ENCODE results near the gene MDGA2.
"Not testable (repeated sequence)": the region's sequence is repeated elsewhere in the genome, so short reads cannot be mapped to it uniquely, and the experiment has no call there.

The MDGA2 gene

GRCh38 chr14:47057364-47057763, 618.0 kb downstream of the MDGA2 start:
- DNase-seq: no peak

GRCh38 chr14:47044841-47045240, 630.6 kb downstream of the MDGA2 start:
- DNase-seq: no peak

- no peak for DNase-seq
Observed at GRCh38 chr14:47040550-47040949, 634.9 kb downstream of the MDGA2 start.

- no peak for DNase-seq
Observed at GRCh38 chr14:47039336-47039735, 636.1 kb downstream of the MDGA2 start.

GRCh38 chr14:47022721-47023120, 652.7 kb downstream of the MDGA2 start:
- no peak for DNase-seq

GRCh38 chr14:47020500-47020899, 654.9 kb downstream of the MDGA2 start:
- no peak for DNase-seq

GRCh38 chr14:47012533-47013280, 662.7 kb downstream of the MDGA2 start:
- DNase-seq: no peak

- DNase-seq: no peak
Observed at GRCh38 chr14:47009615-47010014, 665.8 kb downstream of the MDGA2 start.

- no peak for DNase-seq
Observed at GRCh38 chr14:47008732-47009131, 666.7 kb downstream of the MDGA2 start.

- no peak for DNase-seq
Observed at GRCh38 chr14:46999661-47000060, 675.7 kb downstream of the MDGA2 start.

- DNase-seq: no peak
Observed at GRCh38 chr14:46989566-46989965, 685.8 kb downstream of the MDGA2 start.

- DNase-seq: no peak
Observed at GRCh38 chr14:46988312-46988711, 687.1 kb downstream of the MDGA2 start.

- DNase-seq: no peak
Observed at GRCh38 chr14:46985529-46986380, 689.6 kb downstream of the MDGA2 start.

GRCh38 chr14:46973295-46973694, 702.1 kb downstream of the MDGA2 start:
- DNase-seq: no peak

GRCh38 chr14:46964378-46964777, 711.0 kb downstream of the MDGA2 start:
- DNase-seq: no peak

GRCh38 chr14:46951103-46951502, 724.3 kb downstream of the MDGA2 start:
- DNase-seq: no peak

GRCh38 chr14:46940611-46941010, 734.8 kb downstream of the MDGA2 start:
- DNase-seq: no peak

- no peak for DNase-seq
Observed at GRCh38 chr14:46920542-46920941, 754.9 kb downstream of the MDGA2 start.

GRCh38 chr14:46915539-46915938, 759.9 kb downstream of the MDGA2 start:
- not testable (repeated sequence) for DNase-seq

GRCh38 chr14:46902837-46903236, 772.6 kb downstream of the MDGA2 start:
- DNase-seq: no peak

- no peak for DNase-seq
Observed at GRCh38 chr14:46894476-46894875, 780.9 kb downstream of the MDGA2 start.

GRCh38 chr14:46887144-46887543, 788.3 kb downstream of the MDGA2 start:
- no peak for DNase-seq

- no peak for DNase-seq
Observed at GRCh38 chr14:46885566-46885965, 789.8 kb downstream of the MDGA2 start.

GRCh38 chr14:46861753-46862152, 813.7 kb downstream of the MDGA2 start:
- DNase-seq: no peak

Measured in stimulated activated CD4-positive, alpha-beta T cell treated with anti-CD3 and anti-CD28 coated beads, Interleukin-4, amount 100 ng/mL, for 24 hours (primary cell).